Transverse colon (tissue), 4 donors: Measurements from ENCODE around the gene PTPRN2. TPM values are rescaled to one million over a fixed set of nuclear protein-coding genes. Genes with fewer than 3 reads are reported as not detected.

Experiments
- DNase-seq: peaks from one replicate; pipeline ENCODE4 v3.0.0-alpha.2; 2019
- H3K27ac ChIP-seq, 4 donors: fragments of 200-600 bp; sonication (generic); 2 replicates each; pipeline ENCODE4 v1.5.1; 2016 to 2018; ENCODE audit warnings: inconsistent platforms in 4 of 4
- H3K27me3 ChIP-seq: fragments of 200-600 bp; sonication (generic); 2 replicates; pipeline ENCODE4 v1.5.1; 2017; ENCODE audit warnings: inconsistent platforms
- H3K36me3 ChIP-seq, 4 donors: fragments of 200-600 bp; sonication (generic); 2 replicates each; pipeline ENCODE4 v1.5.1; 2017 to 2019; ENCODE audit warnings: inconsistent platforms in 4 of 4
- H3K4me1 ChIP-seq, 4 donors: fragments of 200-600 bp; sonication (generic); 2 replicates each; pipeline ENCODE4 v1.5.1; 2017 to 2020; ENCODE audit warnings: inconsistent platforms in 4 of 4
- H3K4me3 ChIP-seq, 4 donors: fragments of 200-600 bp; sonication (generic); 1 replicate in 1 of 4; 2 replicates in 3 of 4; pipeline versions ENCODE4 v1.5.1 to v1.6.1; 2017 to 2019; ENCODE audit warnings: inconsistent platforms in 4 of 4
- H3K9me3 ChIP-seq, 2 donors: fragments of 200-600 bp; sonication (generic); 2 replicates each; pipeline ENCODE4 v1.5.1; 2017 to 2019; ENCODE audit warnings: inconsistent platforms in 2 of 2
- EP300 ChIP-seq: sonication (generic); formaldehyde crosslinking; IDR thresholded peaks from one replicate; pipeline ENCODE4 v1.6.1; 2017; ENCODE audit warnings: antibody characterized with exemption, low read depth
- POLR2A ChIP-seq: fragments of 450-650 bp; IDR thresholded peaks from one replicate; pipeline ENCODE4 v1.6.1; 2016; ENCODE audit warnings: antibody characterized with exemption, mild to moderate bottlenecking, moderate library complexity
- POLR2AphosphoS5 ChIP-seq, 3 donors: sonication (generic); formaldehyde crosslinking; IDR thresholded peaks; one replicate each; pipeline ENCODE4 v1.6.1; 2016; ENCODE audit warnings: antibody characterized with exemption in 3 of 3
- WGBS, 2 donors: methylation state at CpG; one replicate each; pipeline ENCODE4 v1.1.5; 2018; ENCODE audit warnings: low coverage in 1 of 2; 5-methylcytosine and 5-hydroxymethylcytosine counted together
- in situ Hi-C, 4 donors: fragments of 200-750 bp; cut with MboI; loops; one replicate each; pipeline versions ENCODE4 v1.15.0 to v1.15.1; 2017; ENCODE audit warnings: low sequenced_read_pairs in 3 of 4, low pct_ligation_motif_present in 1 of 4, low pct_unique_long_range_greater_than_20kb in 1 of 4
- intact Hi-C: fragments of 100-400 bp; cut with DNase I; formaldehyde crosslinking; loops from one replicate; pipeline ENCODE4 v1.15.1; 2023; ENCODE audit warnings: low total_unique reads
- total RNA-seq, 4 donors: library from RNA; depleted of rRNA; stranded (reverse); fragments of >200 nt; gene quantifications; one replicate each; pipeline ENCODE4 v1.1.0, GENCODE V29; 2016
- TF ChIP-seq, protein P1 (sequence below), 5 experiments: fragments of 200-600 bp in 3 of 5; fragments of 450-650 bp in 2 of 5; sonication (generic) in 3 of 5; IDR thresholded peaks; 1 replicate in 2 of 5; 2 replicates in 3 of 5; pipeline ENCODE4 v1.5.1; 2016 to 2017; ENCODE audit warnings: antibody characterized with exemption in 5 of 5, inconsistent platforms in 3 of 5, mild to moderate bottlenecking in 2 of 5, moderate library complexity in 1 of 5

The PTPRN2 gene
- total RNA-seq, 4 donors from 2014 or later = 15.4 to 31.1 (median 21.8) TPM

DNA sequence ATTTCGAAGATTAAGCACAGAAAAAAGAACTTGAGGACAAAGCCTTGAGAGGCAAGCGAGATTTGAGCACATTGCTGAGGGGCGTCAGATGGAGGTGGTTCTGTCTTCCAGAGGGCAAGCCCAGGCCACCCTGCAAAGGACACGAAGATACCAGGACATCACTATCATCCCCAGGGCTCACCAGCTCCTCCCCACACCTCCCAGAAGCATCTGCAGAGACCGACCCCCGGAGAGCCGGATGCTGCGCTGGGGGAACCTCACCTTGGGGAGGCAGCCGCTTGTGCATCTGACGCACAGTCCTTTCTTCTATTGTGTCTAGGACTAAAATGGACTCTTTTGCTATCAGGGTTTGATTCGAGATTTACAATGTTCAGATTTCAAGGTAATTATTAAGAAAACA, 991.2 kb downstream of the PTPRN2 start:
- no peak for TF ChIP-seq POLR2A
- TF ChIP-seq, protein P1, sequence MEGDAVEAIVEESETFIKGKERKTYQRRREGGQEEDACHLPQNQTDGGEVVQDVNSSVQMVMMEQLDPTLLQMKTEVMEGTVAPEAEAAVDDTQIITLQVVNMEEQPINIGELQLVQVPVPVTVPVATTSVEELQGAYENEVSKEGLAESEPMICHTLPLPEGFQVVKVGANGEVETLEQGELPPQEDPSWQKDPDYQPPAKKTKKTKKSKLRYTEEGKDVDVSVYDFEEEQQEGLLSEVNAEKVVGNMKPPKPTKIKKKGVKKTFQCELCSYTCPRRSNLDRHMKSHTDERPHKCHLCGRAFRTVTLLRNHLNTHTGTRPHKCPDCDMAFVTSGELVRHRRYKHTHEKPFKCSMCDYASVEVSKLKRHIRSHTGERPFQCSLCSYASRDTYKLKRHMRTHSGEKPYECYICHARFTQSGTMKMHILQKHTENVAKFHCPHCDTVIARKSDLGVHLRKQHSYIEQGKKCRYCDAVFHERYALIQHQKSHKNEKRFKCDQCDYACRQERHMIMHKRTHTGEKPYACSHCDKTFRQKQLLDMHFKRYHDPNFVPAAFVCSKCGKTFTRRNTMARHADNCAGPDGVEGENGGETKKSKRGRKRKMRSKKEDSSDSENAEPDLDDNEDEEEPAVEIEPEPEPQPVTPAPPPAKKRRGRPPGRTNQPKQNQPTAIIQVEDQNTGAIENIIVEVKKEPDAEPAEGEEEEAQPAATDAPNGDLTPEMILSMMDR (IDR thresholded peaks at IDR 0.05) = no peak
- TF ChIP-seq EP300 = no peak
- TF ChIP-seq POLR2AphosphoS5 (IDR thresholded peaks at IDR 0.05) = no peak
- H3K9me3 ChIP-seq = no peaks in the 10 kb centered on the region
- intact Hi-C loops = no loop called here
- no peak overlapping the region for H3K4me3 ChIP-seq
- in situ Hi-C loops = no loop called here
- no peak for DNase-seq
- H3K4me1 ChIP-seq = no peaks in the 10 kb centered on the region
- no peak overlapping the region for H3K27ac ChIP-seq
- no peaks in the 10 kb centered on the region for H3K36me3 ChIP-seq
- 84 to 88% methylated on average over 3 to 11 of the region's 11 CpGs for WGBS, 2 donors
- no peaks in the 10 kb centered on the region for H3K27me3 ChIP-seq

DNA sequence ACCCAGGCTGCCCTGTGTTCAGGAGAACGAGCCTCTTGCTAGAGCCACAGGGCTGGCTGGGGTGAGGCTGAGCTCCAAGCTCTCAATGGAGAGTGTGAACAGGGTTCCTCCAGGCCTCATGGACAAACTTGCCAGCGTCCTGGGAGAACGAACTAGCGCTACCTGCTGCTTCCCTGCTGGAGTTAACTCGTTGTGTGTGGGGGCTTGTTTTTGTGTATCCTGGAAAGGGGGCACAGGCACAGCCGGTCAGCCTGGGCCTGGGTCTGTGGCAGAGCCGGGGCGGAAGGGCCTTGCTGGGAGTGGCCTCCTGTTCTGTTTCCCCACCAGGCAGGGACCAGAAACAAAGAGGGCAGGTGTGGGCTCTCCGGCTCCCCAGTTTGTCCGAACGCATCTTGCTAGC, 991.6 kb downstream of the PTPRN2 start:
- Histone ChIP-seq H3K27me3 (no peaks in the 10 kb centered on the region), H3K4me3 (no peak overlapping the region), H3K9me3 (no peaks in the 10 kb centered on the region), H3K4me1 (no peaks in the 10 kb centered on the region), H3K36me3 (no peaks in the 10 kb centered on the region), H3K27ac (no peak overlapping the region)
- intact Hi-C loops (no loop called here), in situ Hi-C loops (no loop called here)
- 82% methylated on average over 10 of the region's 11 CpGs; no CpG with 5 or more reads in 1 of the 2 donors for WGBS, 2 donors
- TF ChIP-seq POLR2A (no peak), EP300 (no peak), POLR2AphosphoS5 (IDR thresholded peaks at IDR 0.05) (no peak)
- TF ChIP-seq, protein P1 (IDR thresholded peaks at IDR 0.05) = no peak
- DNase-seq = no peak

DNA sequence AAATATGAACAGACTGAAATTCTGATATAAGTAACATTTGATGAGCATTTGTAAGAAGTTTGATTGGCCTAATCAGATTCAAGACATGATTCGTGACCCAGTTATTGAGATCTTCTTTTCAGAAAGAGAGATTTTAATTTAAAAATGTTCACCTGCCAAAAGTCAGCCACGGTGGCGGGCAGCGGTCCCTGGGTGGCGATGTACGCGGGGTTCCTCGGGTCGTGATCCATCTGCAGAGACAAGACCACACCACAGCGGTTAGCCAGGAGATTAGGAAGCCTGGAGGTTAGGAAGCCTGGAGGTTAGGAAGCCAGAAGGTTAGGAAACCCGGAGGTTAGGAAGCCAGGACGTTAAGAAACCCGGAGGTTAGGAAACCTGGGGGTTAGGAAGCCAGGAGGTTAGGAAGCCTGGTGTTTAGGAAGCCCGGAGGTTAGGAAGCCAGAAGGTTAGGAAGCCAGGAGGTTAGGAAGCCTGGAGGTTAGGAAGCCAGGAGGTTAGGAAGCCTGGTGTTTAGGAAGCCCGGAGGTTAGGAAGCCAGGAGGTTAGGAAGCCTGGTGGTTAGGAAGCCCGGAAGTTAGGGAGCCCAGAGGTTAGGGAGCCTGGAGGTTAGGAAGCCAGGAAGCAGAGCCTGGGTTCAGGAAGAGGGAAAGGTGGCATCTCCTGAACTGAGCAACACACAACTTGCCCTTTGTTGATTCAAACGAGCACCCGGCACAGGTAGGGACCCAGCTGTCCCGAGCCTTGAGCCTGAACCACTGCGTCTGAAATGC, 992.4 kb downstream of the PTPRN2 start:
- Histone ChIP-seq H3K4me1 (no peaks in the 10 kb centered on the region), H3K9me3 (no peaks in the 10 kb centered on the region), H3K27me3 (no peaks in the 10 kb centered on the region), H3K36me3 (no peaks in the 10 kb centered on the region), H3K4me3 (no peak overlapping the region), H3K27ac (no peak overlapping the region)
- 81 to 90% methylated on average over 9 to 20 of the region's 20 CpGs for WGBS, 2 donors
- no peak for DNase-seq
- intact Hi-C loops = no loop called here
- in situ Hi-C loops = no loop called here
- TF ChIP-seq POLR2A = no peak
- no peak for TF ChIP-seq POLR2AphosphoS5 (IDR thresholded peaks at IDR 0.05)
- TF ChIP-seq, protein P1 (IDR thresholded peaks at IDR 0.05) = no peak
- no peak for TF ChIP-seq EP300

DNA sequence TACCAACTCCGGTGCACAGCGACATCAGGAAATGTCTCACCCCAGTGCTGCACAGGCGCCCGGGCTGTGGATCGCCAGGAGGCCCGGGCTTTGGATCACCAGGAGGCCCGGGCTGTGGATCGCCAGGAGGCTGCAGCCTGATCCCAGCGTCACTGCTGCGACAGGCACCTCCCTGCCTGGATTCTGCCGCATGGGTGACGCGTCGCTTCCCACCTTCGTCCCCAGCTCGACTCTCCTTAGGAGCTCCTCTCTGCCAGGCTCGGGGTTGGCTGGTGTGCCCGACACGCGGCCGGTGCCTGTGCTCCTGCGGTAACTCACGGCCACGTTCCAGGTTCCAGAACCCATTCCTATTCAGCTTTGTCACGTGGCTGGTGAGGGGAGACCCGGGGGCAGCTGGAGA, 993.3 kb downstream of the PTPRN2 start:
- Histone ChIP-seq H3K4me3 (no peak overlapping the region), H3K36me3 (no peaks in the 10 kb centered on the region), H3K27me3 (no peaks in the 10 kb centered on the region), H3K4me1 (no peaks in the 10 kb centered on the region), H3K27ac (no peak overlapping the region), H3K9me3 (no peaks in the 10 kb centered on the region)
- TF ChIP-seq, protein P1 (IDR thresholded peaks at IDR 0.05) = no peak
- TF ChIP-seq POLR2A (no peak), EP300 (no peak), POLR2AphosphoS5 (IDR thresholded peaks at IDR 0.05) (no peak)
- intact Hi-C loops = no loop called here
- in situ Hi-C loops = no loop called here
- DNase-seq = no peak
- WGBS, 2 donors = 82 to 89% methylated on average over 5 to 26 of the region's 26 CpGs
